Measurements from ENCODE around the gene APLP2.

GRCh38 chr11:130125638-130126037 lies 55.9 kb downstream of the APLP2 start:
- TF ChIP-seq BACH2 (CRISPR knock-in tag; IDR thresholded peaks at IDR 0.05; ENCODE audit: borderline replicate concordance): no peak
- TF ChIP-seq CSDC2 (CRISPR knock-in tag; IDR thresholded peaks at IDR 0.05): no peak
- no peak for TF ChIP-seq ARNTL (CRISPR knock-in tag; IDR thresholded peaks at IDR 0.05; ENCODE audit: borderline replicate concordance, low read depth)
- no peak for TF ChIP-seq PATZ1 (CRISPR knock-in tag; IDR thresholded peaks at IDR 0.05; ENCODE audit: borderline replicate concordance)

All from SK-N-SH treated with all-trans-retinoic acid at 6 μM for 48 hours (cell line).